Gastroesophageal sphincter (tissue), 4 donors: Measurements from ENCODE around the gene MYO9B. TPM values are rescaled to one million over a fixed set of nuclear protein-coding genes. Genes with fewer than 3 reads are reported as not detected.
A peak's percentile ranks its signal among the peaks of the same experiment; 100 is the strongest.

Experiments used
- ATAC-seq: fragments of 150-250 bp; one replicate; pipeline ENCODE4 v1.9.1; 2016; ENCODE audit warnings: mild to moderate bottlenecking, moderate library complexity
- H3K27ac ChIP-seq, 4 donors: fragments of 200-600 bp; sonication (generic) in 3 of 4; 1 replicate in 3 of 4; 2 replicates in 1 of 4; pipeline ENCODE4 v1.5.1; 2016 to 2019
- H3K27me3 ChIP-seq: fragments of 200-600 bp; sonication (generic); one replicate; pipeline ENCODE4 v1.5.1; 2019
- H3K36me3 ChIP-seq, 2 donors: fragments of 200-600 bp; sonication (generic); one replicate each; pipeline ENCODE4 v1.5.1; 2019; ENCODE audit warnings: control low read depth in 1 of 2
- H3K4me1 ChIP-seq, 3 donors: fragments of 200-600 bp; sonication (generic); 1 replicate in 2 of 3; 2 replicates in 1 of 3; pipeline ENCODE4 v1.5.1; 2016 to 2019; ENCODE audit warnings: control low read depth in 2 of 3
- H3K4me3 ChIP-seq, 2 donors: fragments of 200-600 bp; sonication (generic); one replicate each; pipeline ENCODE4 v1.5.1; 2019; ENCODE audit warnings: mild to moderate bottlenecking in 1 of 2, moderate library complexity in 1 of 2
- H3K9me3 ChIP-seq, 3 donors: fragments of 200-600 bp; sonication (generic); one replicate each; pipeline ENCODE4 v1.5.1; 2017 to 2019; ENCODE audit warnings: control low read depth in 2 of 3
- CTCF ChIP-seq, 4 experiments: fragments of 200-600 bp in 2 of 4; fragments of 450-650 bp in 2 of 4; sonication (generic) in 1 of 4; IDR thresholded peaks; one replicate each; pipeline ENCODE4 v1.5.1; 2017 to 2019; ENCODE audit warnings: antibody characterized with exemption in 4 of 4, mild to moderate bottlenecking in 2 of 4, moderate library complexity in 2 of 4
- EP300 ChIP-seq: sonication (generic); formaldehyde crosslinking; IDR thresholded peaks from one replicate; pipeline ENCODE4 v1.6.1; 2017; ENCODE audit warnings: antibody characterized with exemption, mild to moderate bottlenecking
- POLR2A ChIP-seq, 2 donors: fragments of 450-650 bp; IDR thresholded peaks; one replicate each; pipeline ENCODE4 v1.6.1; 2017; ENCODE audit warnings: antibody characterized with exemption in 2 of 2, mild to moderate bottlenecking in 2 of 2, moderate library complexity in 1 of 2
- POLR2AphosphoS5 ChIP-seq: sonication (generic); formaldehyde crosslinking; IDR thresholded peaks from one replicate; pipeline ENCODE4 v1.6.1; 2017; ENCODE audit warnings: antibody characterized with exemption
- WGBS, 2 donors: methylation state at CpG; one replicate each; pipeline ENCODE4 v1.1.5; 2018; ENCODE audit warnings: low coverage in 1 of 2; 5-methylcytosine and 5-hydroxymethylcytosine counted together
- total RNA-seq, 4 donors: library from RNA; depleted of rRNA; stranded (reverse); fragments of >200 nt; gene quantifications; one replicate each; pipeline ENCODE4 v1.1.0, GENCODE V29; 2016

MYO9B gene
- total RNA-seq, 4 donors from 2014 or later: 38.1 to 77.7 (median 66.2) TPM

DNA sequence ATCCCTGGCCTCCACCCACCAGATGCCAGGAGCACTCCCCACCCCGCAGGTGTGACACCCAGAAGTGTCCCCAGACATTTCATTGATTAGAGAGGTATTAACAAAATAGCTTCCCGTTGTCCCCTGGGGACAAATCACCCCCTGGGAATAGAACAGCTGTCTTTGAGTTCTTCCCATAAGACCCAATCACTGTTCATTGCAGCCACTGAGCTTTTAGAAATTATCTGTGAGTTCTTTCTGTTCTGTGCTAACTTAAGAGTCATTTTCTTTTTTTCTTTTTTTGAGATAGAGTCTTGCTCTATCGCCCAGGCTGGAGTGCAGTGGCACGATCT is 32.8 kb downstream of the MYO9B start:
- 51 to 65% methylated on average over 2 to 3 of the region's 4 CpGs for WGBS, 2 donors
- Histone ChIP-seq H3K27ac (peak overlapping the region; percentile 47 to 86 (median 82)), H3K27me3 (no peaks in the 10 kb centered on the region), H3K36me3 (peaks cover 0 to 61% of the 10 kb centered on the region in 2 donors), H3K9me3 (no peaks in the 10 kb centered on the region), H3K4me3 (no peak overlapping the region), H3K4me1 (peaks cover 0 to 46% (median 18%) of the 10 kb centered on the region in 3 donors)
- no peak for ATAC-seq
- TF ChIP-seq EP300 (no peak), POLR2AphosphoS5 (no peak), CTCF (IDR thresholded peaks at IDR 0.05) (no peak), POLR2A (IDR thresholded peaks at IDR 0.05) (no peak)

DNA sequence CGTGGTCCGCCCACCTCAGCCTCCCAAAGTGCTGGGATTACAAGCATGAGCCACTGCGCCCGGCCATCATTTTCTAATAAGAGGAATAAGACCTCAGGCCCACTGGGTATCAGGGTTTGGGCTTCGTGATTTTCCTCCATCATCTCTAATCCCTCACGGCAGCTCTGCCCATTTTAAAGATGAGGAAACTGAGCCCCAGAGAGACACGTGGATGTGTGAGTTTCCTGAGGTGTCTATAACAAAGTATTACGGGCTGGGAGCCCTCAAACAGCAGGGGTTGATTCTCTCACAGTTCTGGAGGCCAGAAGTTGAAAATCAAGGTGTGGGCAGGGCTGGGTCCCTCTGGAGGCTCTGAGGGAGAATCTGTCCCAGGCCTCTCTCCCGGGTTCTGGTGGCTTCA is 33.7 kb downstream of the MYO9B start:
- no peaks in the 10 kb centered on the region for H3K27me3 ChIP-seq
- 82 to 92% methylated on average over 6 to 7 of the region's 9 CpGs for WGBS, 2 donors
- peaks cover 0 to 52% of the 10 kb centered on the region in 2 donors for H3K36me3 ChIP-seq
- peaks cover 0 to 55% (median 24%) of the 10 kb centered on the region in 3 donors for H3K4me1 ChIP-seq
- no peak overlapping the region for H3K4me3 ChIP-seq
- no peak for ATAC-seq
- H3K27ac ChIP-seq: peak overlapping the region in 3 of 4 donors; percentile 29 to 81 (median 51)
- TF ChIP-seq CTCF (IDR thresholded peaks at IDR 0.05) (no peak), POLR2AphosphoS5 (no peak), POLR2A (IDR thresholded peaks at IDR 0.05) (no peak), EP300 (no peak)
- no peaks in the 10 kb centered on the region for H3K9me3 ChIP-seq

- Histone ChIP-seq H3K36me3 (peaks cover 0 to 45% of the 10 kb centered on the region in 2 donors), H3K4me3 (no peak overlapping the region), H3K4me1 (peaks cover 0 to 63% (median 27%) of the 10 kb centered on the region in 3 donors), H3K27ac (peak overlapping the region in 3 of 4 donors; percentile 29 to 81 (median 47)), H3K9me3 (no peaks in the 10 kb centered on the region), H3K27me3 (no peaks in the 10 kb centered on the region)
- WGBS, 2 donors: 86% methylated on average over 12 of the region's 26 CpGs; no CpG with 5 or more reads in 1 of the 2 donors
- no peak for ATAC-seq
- TF ChIP-seq POLR2A (IDR thresholded peaks at IDR 0.05): no peak
- no peak for TF ChIP-seq CTCF (IDR thresholded peaks at IDR 0.05)
- no peak for TF ChIP-seq POLR2AphosphoS5
- no peak for TF ChIP-seq EP300
These were observed 34.5 kb downstream of the MYO9B start for GRCh38 chr19:17109962-17110598.

DNA sequence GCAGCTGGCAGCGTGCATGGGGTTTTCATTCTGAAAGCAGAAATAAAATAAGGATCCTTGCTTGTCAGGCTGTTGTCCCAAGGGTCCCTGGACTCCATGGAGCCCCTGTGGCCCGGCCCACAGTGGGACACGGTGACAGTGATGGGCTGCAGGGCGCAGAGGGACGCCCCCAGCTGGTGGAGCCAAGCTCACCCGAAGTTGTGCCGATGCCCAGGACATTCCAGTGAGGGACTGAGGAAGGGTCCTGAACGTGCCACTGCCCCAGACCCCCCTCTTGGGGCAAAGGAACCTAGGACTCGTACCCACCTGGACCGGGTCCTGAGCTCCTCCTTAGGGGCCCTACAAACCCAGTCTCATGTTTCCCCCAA is 35.0 kb downstream of the MYO9B start:
- no peaks in the 10 kb centered on the region for H3K27me3 ChIP-seq
- peak overlapping the region in 2 of 4 donors; percentile 47 to 81 for H3K27ac ChIP-seq
- no peak overlapping the region for H3K4me3 ChIP-seq
- peaks cover 0 to 45% of the 10 kb centered on the region in 2 donors for H3K36me3 ChIP-seq
- peaks cover 0 to 63% (median 27%) of the 10 kb centered on the region in 3 donors for H3K4me1 ChIP-seq
- TF ChIP-seq POLR2AphosphoS5 (no peak), EP300 (no peak), POLR2A (IDR thresholded peaks at IDR 0.05) (no peak), CTCF (IDR thresholded peaks at IDR 0.05) (no peak)
- WGBS, 2 donors: 100% methylated on average over 2 of the region's 10 CpGs; no CpG with 5 or more reads in 1 of the 2 donors
- ATAC-seq: no peak
- H3K9me3 ChIP-seq: no peaks in the 10 kb centered on the region

DNA sequence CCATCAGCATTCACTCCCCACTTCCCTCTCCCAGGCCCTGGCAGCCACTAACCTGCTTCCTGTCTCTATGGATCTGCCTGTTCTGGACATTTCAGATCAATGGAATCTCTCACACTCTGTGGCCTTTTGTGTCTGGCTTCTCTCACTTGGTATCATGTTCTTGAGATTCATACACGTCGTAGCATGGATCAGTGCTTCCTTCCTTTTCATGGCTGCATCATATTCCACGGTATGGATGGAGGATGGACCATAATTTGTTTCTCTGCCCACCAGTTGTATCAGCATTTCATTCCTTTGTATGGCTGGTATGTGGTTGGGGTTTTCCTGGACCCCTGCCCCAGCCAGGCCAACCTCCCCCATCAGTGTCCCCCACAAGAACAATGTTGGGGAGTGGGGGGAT is 36.2 kb downstream of the MYO9B start:
- Histone ChIP-seq H3K27me3 (no peaks in the 10 kb centered on the region), H3K4me1 (peaks cover 0 to 68% (median 27%) of the 10 kb centered on the region in 3 donors), H3K9me3 (no peaks in the 10 kb centered on the region), H3K27ac (peak overlapping the region in 1 of 4 donors; percentile 46), H3K36me3 (peaks cover 0 to 34% of the 10 kb centered on the region in 2 donors), H3K4me3 (no peak overlapping the region)
- WGBS, 2 donors: 92% methylated on average over 3 of the region's 3 CpGs; no CpG with 5 or more reads in 1 of the 2 donors
- TF ChIP-seq POLR2AphosphoS5 (no peak), CTCF (IDR thresholded peaks at IDR 0.05) (no peak), POLR2A (IDR thresholded peaks at IDR 0.05) (no peak), EP300 (no peak)
- no peak for ATAC-seq
